ENCODE data around the gene PLBD1. TPM values are rescaled to one million over a fixed set of nuclear protein-coding genes. Genes with fewer than 3 reads are reported as not detected.

PLBD1 gene
- polyA plus RNA-seq, 3 donors = 41.6 to 48.3 (median 42.8) TPM

GRCh38 chr12:14575585-14575984 is 7.9 kb upstream of the PLBD1 start:
- DNase-seq = no peak

GRCh38 chr12:14573118-14573517 is 5.4 kb upstream of the PLBD1 start:
- no peak for DNase-seq

- no peak for DNase-seq
These were observed 4.7 kb upstream of the PLBD1 start for GRCh38 chr12:14572401-14572800.

GRCh38 chr12:14571779-14572178 is 4.1 kb upstream of the PLBD1 start:
- DNase-seq = no peak

GRCh38 chr12:14570231-14570630 is 2.5 kb upstream of the PLBD1 start:
- no peak for DNase-seq

GRCh38 chr12:14564336-14564959 is 3.2 kb downstream of the PLBD1 start:
- DNase-seq = no peak

GRCh38 chr12:14563046-14563445 is 4.6 kb downstream of the PLBD1 start:
- DNase-seq = no peak

GRCh38 chr12:14562279-14562678 is 5.4 kb downstream of the PLBD1 start:
- DNase-seq = no peak

- no peak for DNase-seq
These were observed 5.9 kb downstream of the PLBD1 start for GRCh38 chr12:14561677-14562238.

- DNase-seq = no peak
These were observed 6.6 kb downstream of the PLBD1 start for GRCh38 chr12:14560904-14561574.

- DNase-seq = no peak
These were observed 9.2 kb downstream of the PLBD1 start for GRCh38 chr12:14558473-14558959.

GRCh38 chr12:14557966-14558365 is 9.7 kb downstream of the PLBD1 start:
- no peak for DNase-seq

- DNase-seq = peak; percentile 70
These were observed 13.2 kb downstream of the PLBD1 start for GRCh38 chr12:14554281-14555007.

GRCh38 chr12:14548609-14549008 is 19.1 kb downstream of the PLBD1 start:
- DNase-seq = no peak

GRCh38 chr12:14547571-14547970 is 20.1 kb downstream of the PLBD1 start:
- DNase-seq = no peak

- DNase-seq = no peak
These were observed 22.2 kb downstream of the PLBD1 start for GRCh38 chr12:14545144-14546124.

- no peak for DNase-seq
These were observed 26.8 kb downstream of the PLBD1 start for GRCh38 chr12:14540801-14541462.

GRCh38 chr12:14537088-14537487 is 30.6 kb downstream of the PLBD1 start:
- no peak for DNase-seq

GRCh38 chr12:14532152-14532551 is 35.5 kb downstream of the PLBD1 start:
- DNase-seq = no peak

- DNase-seq = no peak
These were observed 41.7 kb downstream of the PLBD1 start for GRCh38 chr12:14525964-14526363.

- DNase-seq = no peak
These were observed 45.9 kb downstream of the PLBD1 start for GRCh38 chr12:14521822-14522221.
